Measurements from ENCODE around the gene PKIG. TPM values are rescaled to one million over a fixed set of nuclear protein-coding genes. Genes with fewer than 3 reads are reported as not detected.

PKIG gene
- total RNA-seq, 1 donor = 83.2 TPM

DNA sequence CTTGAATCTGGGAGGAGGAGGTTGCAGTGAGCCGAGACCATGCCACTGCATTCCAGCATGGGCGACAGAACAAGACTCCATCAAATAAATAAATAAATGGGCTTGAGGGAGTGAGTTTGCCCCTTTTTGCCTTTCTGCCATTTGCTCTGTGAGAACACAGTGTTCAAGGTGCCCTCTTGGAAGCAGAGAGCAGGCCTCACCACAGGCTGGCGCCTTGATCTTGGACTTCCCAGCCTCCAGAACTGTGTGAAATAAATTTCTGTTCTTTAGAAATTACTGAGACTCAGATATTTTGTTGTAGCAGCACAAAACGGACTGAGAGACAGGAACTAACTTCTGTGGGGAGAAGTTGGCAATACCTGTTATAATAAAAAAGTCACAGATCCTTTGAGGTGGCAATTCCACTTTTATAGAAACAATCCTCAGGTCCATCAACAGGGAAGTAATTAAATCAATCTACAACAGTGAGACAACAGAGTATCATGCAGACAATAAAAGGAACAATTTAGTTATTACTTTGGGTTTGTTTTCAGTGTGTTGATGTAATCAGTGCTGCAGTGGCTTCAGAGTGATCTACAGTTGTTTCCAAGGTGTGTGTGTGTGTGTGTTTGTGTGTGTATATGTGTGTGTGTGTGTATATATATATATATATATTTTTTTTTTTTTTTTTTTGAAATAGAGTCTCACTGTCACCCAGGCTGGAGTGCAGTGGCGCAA, 24.5 kb downstream of the PKIG start:
- no peak for TF ChIP-seq CTCF (IDR thresholded peaks at IDR 0.05; ENCODE audit: insufficient read depth, low read length)
- DNase-seq (ENCODE audit: low read depth) = no peak
- H3K4me3 ChIP-seq (ENCODE audit: low read depth, low read length) = no peak overlapping the region

DNA sequence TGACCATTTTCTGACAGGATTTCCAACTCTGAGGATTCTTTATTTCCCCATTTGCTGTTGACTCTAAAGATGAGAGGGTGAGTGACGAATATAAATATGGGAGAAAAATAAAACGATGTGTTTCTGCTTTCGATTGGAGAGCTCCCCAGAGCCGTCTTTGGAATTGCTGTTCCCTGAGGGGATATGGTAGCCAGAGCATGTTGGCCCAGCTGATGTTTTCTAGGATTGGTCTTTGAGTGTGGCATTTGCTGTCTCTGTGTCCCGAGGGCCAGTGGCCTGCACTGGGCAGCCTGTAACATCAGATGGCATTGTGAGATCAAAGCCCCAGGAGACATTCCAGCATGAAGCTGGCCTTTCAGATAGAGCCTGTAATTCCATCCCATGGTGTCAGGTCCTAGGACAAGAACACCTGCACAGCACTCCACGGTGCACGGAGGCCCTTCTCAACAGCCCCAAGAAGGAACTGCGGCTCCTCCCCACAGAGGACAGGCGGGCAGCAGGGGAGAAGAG, 26.7 kb downstream of the PKIG start:
- TF ChIP-seq CTCF (IDR thresholded peaks at IDR 0.05; ENCODE audit: insufficient read depth, low read length) = no peak
- no peak overlapping the region for H3K4me3 ChIP-seq (ENCODE audit: low read depth, low read length)
- DNase-seq (ENCODE audit: low read depth) = no peak

GRCh38 chr20:44609516-44610312, 27.3 kb downstream of the PKIG start:
- H3K4me3 ChIP-seq (ENCODE audit: low read depth, low read length) = no peak overlapping the region
- peak; percentile 98 for TF ChIP-seq CTCF (IDR thresholded peaks at IDR 0.05; ENCODE audit: insufficient read depth, low read length)
- DNase-seq (ENCODE audit: low read depth) = peak; percentile 89

GRCh38 chr20:44610313-44610962, 28.1 kb downstream of the PKIG start:
- no peak for TF ChIP-seq CTCF (IDR thresholded peaks at IDR 0.05; ENCODE audit: insufficient read depth, low read length)
- no peak overlapping the region for H3K4me3 ChIP-seq (ENCODE audit: low read depth, low read length)
- DNase-seq (ENCODE audit: low read depth) = peak; percentile 35

GRCh38 chr20:44613575-44613974, 31.2 kb downstream of the PKIG start:
- no peak for TF ChIP-seq CTCF (IDR thresholded peaks at IDR 0.05; ENCODE audit: insufficient read depth, low read length)
- H3K4me3 ChIP-seq (ENCODE audit: low read depth, low read length) = no peak overlapping the region

DNA sequence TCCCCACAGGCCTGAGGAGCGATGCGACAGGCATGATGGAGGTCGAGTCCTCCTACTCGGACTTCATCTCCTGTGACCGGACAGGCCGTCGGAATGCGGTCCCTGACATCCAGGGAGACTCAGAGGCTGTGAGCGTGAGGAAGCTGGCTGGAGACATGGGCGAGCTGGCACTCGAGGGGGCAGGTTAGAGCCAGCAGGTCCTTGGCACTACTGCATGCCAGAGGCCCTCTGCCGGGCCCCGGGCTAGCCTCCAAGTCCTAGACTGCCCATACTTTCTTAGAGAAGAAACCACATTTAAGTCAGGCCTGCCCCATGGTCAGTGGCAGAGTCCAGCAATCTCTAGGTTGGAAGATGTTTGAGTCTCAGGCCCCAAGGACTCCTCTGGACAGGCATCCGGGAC, 32.1 kb downstream of the PKIG start:
- DNase-seq (ENCODE audit: low read depth) = no peak
- no peak overlapping the region for H3K4me3 ChIP-seq (ENCODE audit: low read depth, low read length)
- no peak for TF ChIP-seq CTCF (IDR thresholded peaks at IDR 0.05; ENCODE audit: insufficient read depth, low read length)

More at GRCh38 chr20:44613575-44613974, 31.2 kb downstream of the PKIG start:
- DNase-seq (ENCODE audit: low read depth) = no peak
